Measurements from ENCODE around the gene RTN4RL2.

Gene RTN4RL2

DNA sequence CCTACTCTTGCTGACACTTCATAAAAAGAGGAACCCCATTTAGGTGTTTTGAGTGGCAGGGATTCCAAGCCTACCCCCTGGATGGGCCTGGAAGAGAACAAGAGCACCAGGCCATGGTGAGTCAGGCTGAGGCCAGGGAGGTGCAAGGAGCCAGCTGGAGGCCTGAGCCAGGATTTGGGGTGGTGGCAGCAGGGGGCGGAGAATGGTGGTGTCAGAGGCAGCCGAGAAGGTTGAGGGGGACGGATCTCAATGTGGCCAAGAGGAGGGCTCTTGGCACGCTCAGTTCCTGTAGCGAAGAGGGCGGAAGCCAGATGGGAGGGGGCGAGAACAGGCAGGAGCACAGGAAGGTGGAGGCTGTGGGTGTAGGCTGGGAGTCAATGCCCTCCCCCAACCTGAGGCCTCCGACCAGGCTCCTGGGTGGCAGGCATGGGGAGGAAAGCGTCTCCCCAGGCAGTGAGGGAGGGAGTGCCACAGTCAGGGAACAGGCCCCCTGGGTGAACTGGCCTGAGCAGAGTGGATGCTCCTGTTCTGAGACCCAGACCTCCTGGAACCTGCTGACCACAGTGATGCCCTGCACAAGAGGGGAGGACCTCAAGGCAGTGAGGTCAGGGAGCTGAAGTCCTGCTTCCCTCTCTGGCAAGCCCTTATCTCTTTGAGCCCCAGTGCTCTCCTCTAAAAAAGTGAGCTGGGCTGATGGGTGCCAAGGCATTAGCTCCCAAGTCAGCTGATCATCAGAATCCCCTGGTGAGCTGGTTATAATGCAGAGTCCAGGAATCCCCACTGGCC, 13.9 kb downstream of the RTN4RL2 start:
- no peak overlapping the region for H3K4me3 ChIP-seq (ENCODE audit: low read length)
- peaks cover 6% of the 10 kb centered on the region; the same call in 1 of the 2 replicates for H3K27me3 ChIP-seq (ENCODE audit: control insufficient read depth, insufficient read depth, low read length)
- no peak overlapping the region for H3K27ac ChIP-seq (ENCODE audit: low read length)
- no peaks in the 10 kb centered on the region for H3K9me3 ChIP-seq (ENCODE audit: control insufficient read depth, insufficient read depth, low read length)
- H3K36me3 ChIP-seq (ENCODE audit: control insufficient read depth, insufficient read depth, low read length), result no peaks in the 10 kb centered on the region
- WGBS (ENCODE audit: insufficient coverage, insufficient read length), result no CpG with 5 or more reads among the region's 9 CpGs
- DNase-seq (ENCODE audit: low read depth, low spot score), result no peak
- H3K4me1 ChIP-seq (ENCODE audit: control insufficient read depth, insufficient read depth, low read length), result peaks cover 10% of the 10 kb centered on the region; the same call in 1 of the 2 replicates

- no peak overlapping the region for H3K27ac ChIP-seq (ENCODE audit: low read length)
- H3K27me3 ChIP-seq (ENCODE audit: control insufficient read depth, insufficient read depth, low read length), result peaks cover 6% of the 10 kb centered on the region; the same call in 1 of the 2 replicates
- no peaks in the 10 kb centered on the region for H3K36me3 ChIP-seq (ENCODE audit: control insufficient read depth, insufficient read depth, low read length)
- H3K9me3 ChIP-seq (ENCODE audit: control insufficient read depth, insufficient read depth, low read length), result no peaks in the 10 kb centered on the region
- H3K4me1 ChIP-seq (ENCODE audit: control insufficient read depth, insufficient read depth, low read length), result peaks cover 10% of the 10 kb centered on the region; the same call in 1 of the 2 replicates
- DNase-seq (ENCODE audit: low read depth, low spot score), result no peak
- no peak overlapping the region for H3K4me3 ChIP-seq (ENCODE audit: low read length)
- WGBS (ENCODE audit: insufficient coverage, insufficient read length), result no CpG with 5 or more reads among the region's 5 CpGs
Measured at GRCh38 chr11:57474803-57475115, 14.4 kb downstream of the RTN4RL2 start.

GRCh38 chr11:57475191-57475590, 14.9 kb downstream of the RTN4RL2 start:
- H3K9me3 ChIP-seq (ENCODE audit: control insufficient read depth, insufficient read depth, low read length), result no peaks in the 10 kb centered on the region
- H3K27me3 ChIP-seq (ENCODE audit: control insufficient read depth, insufficient read depth, low read length), result peaks cover 6% of the 10 kb centered on the region; the same call in 1 of the 2 replicates
- peaks cover 10% of the 10 kb centered on the region; the same call in 1 of the 2 replicates for H3K4me1 ChIP-seq (ENCODE audit: control insufficient read depth, insufficient read depth, low read length)
- WGBS (ENCODE audit: insufficient coverage, insufficient read length), result no CpG with 5 or more reads among the region's 1 CpG
- no peak overlapping the region for H3K27ac ChIP-seq (ENCODE audit: low read length)
- DNase-seq (ENCODE audit: low read depth, low spot score), result no peak
- H3K36me3 ChIP-seq (ENCODE audit: control insufficient read depth, insufficient read depth, low read length), result no peaks in the 10 kb centered on the region
- H3K4me3 ChIP-seq (ENCODE audit: low read length), result no peak overlapping the region

GRCh38 chr11:57475671-57476046, 15.3 kb downstream of the RTN4RL2 start:
- no CpG with 5 or more reads among the region's 5 CpGs for WGBS (ENCODE audit: insufficient coverage, insufficient read length)
- Histone ChIP-seq H3K4me1 (ENCODE audit: control insufficient read depth, insufficient read depth, low read length) (peaks cover 10% of the 10 kb centered on the region; the same call in 1 of the 2 replicates), H3K36me3 (ENCODE audit: control insufficient read depth, insufficient read depth, low read length) (no peaks in the 10 kb centered on the region), H3K27me3 (ENCODE audit: control insufficient read depth, insufficient read depth, low read length) (peaks cover 6% of the 10 kb centered on the region; the same call in 1 of the 2 replicates), H3K27ac (ENCODE audit: low read length) (no peak overlapping the region), H3K4me3 (ENCODE audit: low read length) (no peak overlapping the region), H3K9me3 (ENCODE audit: control insufficient read depth, insufficient read depth, low read length) (no peaks in the 10 kb centered on the region)
- DNase-seq (ENCODE audit: low read depth, low spot score), result no peak

GRCh38 chr11:57476047-57476756, 15.9 kb downstream of the RTN4RL2 start:
- H3K36me3 ChIP-seq (ENCODE audit: control insufficient read depth, insufficient read depth, low read length), result no peaks in the 10 kb centered on the region
- no peak overlapping the region for H3K27ac ChIP-seq (ENCODE audit: low read length)
- WGBS (ENCODE audit: insufficient coverage, insufficient read length), result no CpG with 5 or more reads among the region's 80 CpGs
- peak overlapping the region; percentile 28; the same call in 1 of the 2 replicates for H3K4me3 ChIP-seq (ENCODE audit: low read length)
- H3K4me1 ChIP-seq (ENCODE audit: control insufficient read depth, insufficient read depth, low read length), result peaks cover 10% of the 10 kb centered on the region; the same call in 1 of the 2 replicates
- peaks cover 6% of the 10 kb centered on the region; the same call in 1 of the 2 replicates for H3K27me3 ChIP-seq (ENCODE audit: control insufficient read depth, insufficient read depth, low read length)
- DNase-seq (ENCODE audit: low read depth, low spot score), result no peak
- no peaks in the 10 kb centered on the region for H3K9me3 ChIP-seq (ENCODE audit: control insufficient read depth, insufficient read depth, low read length)

- Histone ChIP-seq H3K36me3 (ENCODE audit: control insufficient read depth, insufficient read depth, low read length) (no peaks in the 10 kb centered on the region), H3K27me3 (ENCODE audit: control insufficient read depth, insufficient read depth, low read length) (peaks cover 10% of the 10 kb centered on the region; the same call in 1 of the 2 replicates), H3K4me3 (ENCODE audit: low read length) (peak overlapping the region; percentile 28; the same call in 1 of the 2 replicates), H3K4me1 (ENCODE audit: control insufficient read depth, insufficient read depth, low read length) (peaks cover 12% of the 10 kb centered on the region), H3K27ac (ENCODE audit: low read length) (no peak overlapping the region), H3K9me3 (ENCODE audit: control insufficient read depth, insufficient read depth, low read length) (no peaks in the 10 kb centered on the region)
- no CpG with 5 or more reads among the region's 27 CpGs for WGBS (ENCODE audit: insufficient coverage, insufficient read length)
- DNase-seq (ENCODE audit: low read depth, low spot score), result no peak
Measured at GRCh38 chr11:57476757-57477506, 16.6 kb downstream of the RTN4RL2 start.

- WGBS (ENCODE audit: insufficient coverage, insufficient read length), result no CpG with 5 or more reads among the region's 11 CpGs
- H3K4me1 ChIP-seq (ENCODE audit: control insufficient read depth, insufficient read depth, low read length), result peaks cover 12% of the 10 kb centered on the region
- no peak overlapping the region for H3K4me3 ChIP-seq (ENCODE audit: low read length)
- no peaks in the 10 kb centered on the region for H3K9me3 ChIP-seq (ENCODE audit: control insufficient read depth, insufficient read depth, low read length)
- DNase-seq (ENCODE audit: low read depth, low spot score), result no peak
- no peaks in the 10 kb centered on the region for H3K36me3 ChIP-seq (ENCODE audit: control insufficient read depth, insufficient read depth, low read length)
- no peak overlapping the region for H3K27ac ChIP-seq (ENCODE audit: low read length)
- H3K27me3 ChIP-seq (ENCODE audit: control insufficient read depth, insufficient read depth, low read length), result peaks cover 14% of the 10 kb centered on the region; the same call in 1 of the 2 replicates
Measured at GRCh38 chr11:57477507-57478189, 17.3 kb downstream of the RTN4RL2 start.

DNA sequence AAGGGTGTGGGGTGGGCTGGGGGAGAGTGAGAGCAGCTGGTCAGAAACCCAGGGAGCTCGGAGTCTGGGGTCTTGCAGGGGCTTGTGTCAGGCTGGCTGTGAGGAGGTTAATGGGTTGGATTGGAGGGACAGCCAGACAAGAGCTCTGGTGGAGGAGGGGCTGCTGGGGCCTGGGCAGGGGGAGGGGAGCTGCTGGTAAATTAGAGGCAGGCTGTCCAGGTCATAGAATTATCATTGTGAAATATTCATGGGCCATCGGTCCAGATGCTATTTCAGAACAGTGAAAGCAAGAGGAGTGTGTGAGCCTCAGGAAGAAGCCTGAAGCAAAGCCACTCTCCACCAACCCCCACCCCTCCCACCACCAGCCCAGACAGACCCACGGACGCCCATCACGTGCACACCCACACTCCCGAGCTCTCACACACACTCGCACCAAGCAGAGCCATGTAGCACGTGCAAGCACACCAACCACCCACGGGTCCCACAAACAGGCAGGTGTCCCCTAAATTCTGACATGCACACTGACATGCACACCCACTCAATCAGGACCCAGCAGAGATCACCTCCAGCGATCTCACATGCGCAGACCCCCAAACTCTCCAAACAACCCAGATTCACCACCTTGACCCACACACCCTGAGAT, 18.8 kb downstream of the RTN4RL2 start:
- Histone ChIP-seq H3K9me3 (ENCODE audit: control insufficient read depth, insufficient read depth, low read length) (no peaks in the 10 kb centered on the region), H3K4me1 (ENCODE audit: control insufficient read depth, insufficient read depth, low read length) (peaks cover 10% of the 10 kb centered on the region), H3K27ac (ENCODE audit: low read length) (no peak overlapping the region), H3K36me3 (ENCODE audit: control insufficient read depth, insufficient read depth, low read length) (no peaks in the 10 kb centered on the region), H3K27me3 (ENCODE audit: control insufficient read depth, insufficient read depth, low read length) (peaks cover 14% of the 10 kb centered on the region; the same call in 1 of the 2 replicates), H3K4me3 (ENCODE audit: low read length) (no peak overlapping the region)
- no CpG with 5 or more reads among the region's 11 CpGs for WGBS (ENCODE audit: insufficient coverage, insufficient read length)
- DNase-seq (ENCODE audit: low read depth, low spot score), result no peak

- peaks cover 14% of the 10 kb centered on the region; the same call in 1 of the 2 replicates for H3K27me3 ChIP-seq (ENCODE audit: control insufficient read depth, insufficient read depth, low read length)
- peaks cover 4% of the 10 kb centered on the region for H3K4me1 ChIP-seq (ENCODE audit: control insufficient read depth, insufficient read depth, low read length)
- no peaks in the 10 kb centered on the region for H3K36me3 ChIP-seq (ENCODE audit: control insufficient read depth, insufficient read depth, low read length)
- H3K9me3 ChIP-seq (ENCODE audit: control insufficient read depth, insufficient read depth, low read length), result no peaks in the 10 kb centered on the region
- no CpG with 5 or more reads among the region's 4 CpGs for WGBS (ENCODE audit: insufficient coverage, insufficient read length)
- H3K27ac ChIP-seq (ENCODE audit: low read length), result no peak overlapping the region
- no peak overlapping the region for H3K4me3 ChIP-seq (ENCODE audit: low read length)
- no peak for DNase-seq (ENCODE audit: low read depth, low spot score)
Measured at GRCh38 chr11:57479911-57480310, 19.6 kb downstream of the RTN4RL2 start.
